Glomerular endothelial cell (primary cell): ENCODE measurements around the gene RNF152. TPM values are rescaled to one million over a fixed set of nuclear protein-coding genes. Genes with fewer than 3 reads are reported as not detected.
"Not testable (repeated sequence)": the region's sequence is repeated elsewhere in the genome, so short reads cannot be mapped to it uniquely, and the experiment has no call there.

Source experiments
- DNase-seq: peaks from one replicate; pipeline ENCODE4 v3.0.0-alpha.2; 2011; ENCODE audit warnings: low read depth, low spot score; ENCODE audit errors: extremely low read depth
- total RNA-seq: library from RNA; depleted of rRNA; stranded (reverse); fragments of >200 nt; gene quantifications from 2 replicates; pipeline ENCODE4 v1.2.3, GENCODE V29; 2015

The RNF152 gene
- total RNA-seq, 1 donor from 2014 or later: 59.6 TPM

DNA sequence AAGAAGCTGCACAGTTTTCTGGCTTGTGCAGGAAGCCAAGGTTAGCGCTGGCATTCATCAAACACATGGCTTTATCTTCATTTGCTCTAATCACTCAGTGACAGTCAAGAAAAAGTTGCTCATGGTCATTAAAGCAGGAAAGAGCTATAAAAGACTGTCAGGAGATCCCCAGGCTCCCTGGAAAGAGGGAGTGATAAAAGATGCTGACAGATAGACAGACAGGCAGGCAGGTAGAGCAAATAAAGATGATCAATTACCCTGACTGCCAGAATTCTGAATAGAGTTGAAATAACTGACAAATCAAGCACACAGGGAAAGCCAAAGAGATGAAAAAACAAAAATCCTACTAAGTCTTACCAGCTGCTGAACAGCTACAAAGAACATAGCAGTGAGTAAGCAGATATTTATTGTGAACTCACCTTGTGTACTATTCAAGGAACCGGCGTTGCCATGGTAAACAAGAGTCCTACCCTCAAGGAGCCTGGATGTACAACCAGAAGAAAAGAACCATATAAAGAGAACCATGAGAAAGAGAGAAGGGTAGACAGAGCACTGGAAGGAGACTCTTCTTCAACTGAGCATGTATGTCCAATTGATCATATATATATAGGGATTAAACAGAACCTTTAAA, 68.0 kb downstream of the RNF152 start:
- DNase-seq: no peak

DNA sequence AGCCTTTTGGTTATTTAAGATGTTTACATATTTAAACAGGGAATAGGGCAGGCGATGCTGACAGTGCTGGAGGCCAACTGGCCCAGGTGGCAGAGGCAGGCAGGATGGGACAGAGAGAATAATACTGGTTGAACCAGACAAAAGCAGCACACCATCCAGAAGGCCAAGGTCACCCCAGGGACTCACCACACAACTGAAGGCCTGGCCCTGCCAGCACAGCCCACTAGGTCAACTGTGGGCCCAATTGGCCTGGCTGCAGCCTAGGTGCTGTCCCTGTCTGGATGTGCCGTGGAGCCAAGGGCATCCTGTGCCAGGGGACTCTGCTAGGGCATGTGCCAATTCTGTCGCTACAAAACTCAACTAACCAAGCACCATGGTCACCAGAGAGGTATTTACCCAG, 69.2 kb downstream of the RNF152 start:
- DNase-seq: no peak

DNA sequence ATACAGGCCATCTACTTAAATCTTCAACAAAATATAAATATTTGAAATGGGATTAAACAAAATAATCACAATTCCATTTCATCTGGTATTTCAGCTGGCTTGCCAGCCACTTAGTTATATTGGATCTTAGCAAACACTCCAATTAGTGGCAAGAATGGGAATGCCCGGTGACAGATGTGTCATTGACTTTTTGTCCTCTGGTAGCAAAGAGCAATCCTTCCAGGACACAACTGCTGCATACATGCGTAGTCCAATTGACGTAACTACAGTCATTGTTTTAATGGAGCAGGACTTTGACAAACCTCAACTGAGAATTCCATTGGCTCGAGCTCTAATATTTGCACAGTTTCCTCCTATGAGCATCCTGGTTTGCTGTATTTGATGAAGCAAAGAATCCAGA, 69.9 kb downstream of the RNF152 start:
- DNase-seq: no peak

DNA sequence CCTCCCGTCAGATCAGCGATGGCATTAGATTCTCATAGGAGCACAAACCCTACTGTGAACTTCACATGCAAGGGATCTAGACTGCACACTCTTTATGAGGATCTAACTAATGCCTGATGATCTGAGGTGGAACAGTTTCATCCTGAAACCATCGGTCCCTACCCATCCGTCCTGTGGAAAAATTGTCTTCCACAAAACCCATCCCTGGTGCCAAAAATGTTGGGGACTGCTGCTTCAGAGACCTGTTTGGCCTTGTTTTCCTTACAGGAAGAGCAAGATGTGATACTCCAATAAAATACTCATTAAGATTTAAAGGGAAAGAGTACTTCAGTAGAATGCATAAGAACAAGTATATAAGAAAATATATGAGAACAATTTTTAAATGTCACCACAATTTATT, 71.1 kb downstream of the RNF152 start:
- no peak for DNase-seq

DNA sequence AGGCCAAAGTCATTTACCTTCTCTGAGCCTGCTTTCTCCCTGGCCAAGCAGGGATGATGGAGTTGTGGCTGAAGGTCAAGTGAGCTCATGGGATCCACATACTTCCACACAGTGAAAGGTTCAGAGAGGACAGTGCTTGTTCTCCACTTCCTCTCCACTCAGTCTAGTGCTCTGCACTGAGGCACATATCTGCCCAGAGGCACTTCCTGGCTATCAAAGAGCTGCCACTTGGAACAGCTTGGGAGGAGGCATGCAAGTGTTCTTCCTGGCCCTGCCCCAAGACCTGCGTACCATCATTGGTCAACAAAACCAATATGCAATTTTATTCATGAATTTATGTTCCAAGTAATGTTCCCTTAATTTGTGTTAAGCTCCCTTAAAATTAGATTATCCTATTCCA, 71.9 kb downstream of the RNF152 start:
- DNase-seq: no peak

DNA sequence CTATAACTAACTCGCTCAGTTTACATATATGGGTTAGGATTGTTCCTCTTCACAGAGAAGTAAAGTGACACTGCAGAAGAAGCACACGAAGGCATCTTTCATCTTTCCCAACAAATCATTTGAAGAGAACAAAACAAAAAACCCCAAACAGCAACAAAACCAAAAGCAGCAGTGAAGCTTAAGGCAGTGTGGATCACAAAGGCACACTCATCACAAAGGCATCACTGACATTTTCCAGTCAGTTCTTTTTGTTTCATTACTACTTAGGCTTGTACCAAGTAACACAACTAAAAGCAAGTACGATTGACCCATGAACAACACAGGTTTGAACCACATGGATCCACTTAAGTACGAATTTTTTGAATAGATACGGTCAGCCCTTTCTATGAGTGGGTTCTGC, 75.7 kb downstream of the RNF152 start:
- DNase-seq: no peak

DNA sequence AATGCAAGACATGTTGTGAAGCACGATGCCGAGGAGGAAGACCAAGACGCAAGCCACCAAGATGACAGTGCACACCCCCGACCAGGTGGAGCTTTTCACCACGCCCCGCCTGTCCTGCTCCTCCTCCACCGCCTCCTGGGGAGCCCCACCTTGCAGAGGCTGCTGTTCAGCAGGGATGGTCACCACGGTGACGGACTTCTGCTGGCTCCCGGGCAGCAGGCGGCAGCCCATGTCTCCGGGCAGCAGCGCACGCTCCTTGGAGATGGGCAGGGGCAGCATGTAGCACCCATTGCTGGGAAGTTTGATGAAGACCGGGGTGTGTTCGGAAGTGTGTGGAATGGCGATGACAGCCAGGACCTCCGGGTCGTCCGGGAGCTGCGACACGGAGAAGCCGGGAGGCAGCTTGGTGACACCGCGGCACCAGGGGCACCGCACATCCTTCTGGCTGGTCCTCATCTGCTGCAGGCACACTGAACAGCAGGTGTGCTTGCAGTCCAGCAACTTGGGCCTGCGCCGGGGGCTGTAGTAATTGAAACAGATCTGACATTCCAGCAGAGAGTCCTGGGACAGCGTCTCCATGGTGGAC, 76.8 kb downstream of the RNF152 start:
- no peak for DNase-seq

DNA sequence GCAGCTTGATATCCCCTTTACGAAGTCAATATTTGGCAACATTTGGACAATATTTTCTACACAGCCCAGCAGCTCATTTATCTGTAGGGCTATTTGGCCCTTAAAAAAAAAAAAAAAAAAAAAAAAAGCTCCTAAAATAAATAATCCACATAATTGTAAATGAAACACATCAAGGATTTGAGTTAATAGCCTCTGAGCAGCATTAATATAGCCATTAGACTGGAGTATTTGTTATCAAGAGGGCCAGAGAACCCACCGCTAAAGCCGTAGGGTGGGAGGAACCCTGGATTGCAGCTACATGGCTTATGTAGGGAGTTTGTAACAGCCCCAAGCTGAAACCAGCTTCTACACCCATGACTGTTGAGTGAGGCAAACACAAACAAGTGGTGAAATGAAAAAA, 84.5 kb downstream of the RNF152 start:
- DNase-seq: no peak

DNA sequence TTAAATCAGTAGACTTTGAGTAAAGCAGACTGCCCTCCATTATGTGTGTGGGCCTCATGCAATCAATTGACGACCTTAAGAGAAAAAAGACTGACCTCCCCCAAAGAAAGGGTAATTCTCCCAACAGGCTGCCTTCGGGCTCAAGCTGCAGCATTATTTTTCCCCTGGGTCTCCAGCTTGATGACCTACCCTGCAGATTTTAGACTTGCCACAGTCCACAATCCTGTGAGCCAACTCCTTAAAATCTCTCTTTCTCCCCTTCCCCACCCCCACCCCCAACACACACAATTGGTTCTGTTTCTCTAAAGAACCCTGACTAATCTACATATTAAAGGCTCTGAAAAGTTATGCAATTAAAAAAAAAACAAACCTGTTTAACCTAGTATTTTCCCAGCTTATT, 89.4 kb downstream of the RNF152 start:
- DNase-seq: no peak

DNA sequence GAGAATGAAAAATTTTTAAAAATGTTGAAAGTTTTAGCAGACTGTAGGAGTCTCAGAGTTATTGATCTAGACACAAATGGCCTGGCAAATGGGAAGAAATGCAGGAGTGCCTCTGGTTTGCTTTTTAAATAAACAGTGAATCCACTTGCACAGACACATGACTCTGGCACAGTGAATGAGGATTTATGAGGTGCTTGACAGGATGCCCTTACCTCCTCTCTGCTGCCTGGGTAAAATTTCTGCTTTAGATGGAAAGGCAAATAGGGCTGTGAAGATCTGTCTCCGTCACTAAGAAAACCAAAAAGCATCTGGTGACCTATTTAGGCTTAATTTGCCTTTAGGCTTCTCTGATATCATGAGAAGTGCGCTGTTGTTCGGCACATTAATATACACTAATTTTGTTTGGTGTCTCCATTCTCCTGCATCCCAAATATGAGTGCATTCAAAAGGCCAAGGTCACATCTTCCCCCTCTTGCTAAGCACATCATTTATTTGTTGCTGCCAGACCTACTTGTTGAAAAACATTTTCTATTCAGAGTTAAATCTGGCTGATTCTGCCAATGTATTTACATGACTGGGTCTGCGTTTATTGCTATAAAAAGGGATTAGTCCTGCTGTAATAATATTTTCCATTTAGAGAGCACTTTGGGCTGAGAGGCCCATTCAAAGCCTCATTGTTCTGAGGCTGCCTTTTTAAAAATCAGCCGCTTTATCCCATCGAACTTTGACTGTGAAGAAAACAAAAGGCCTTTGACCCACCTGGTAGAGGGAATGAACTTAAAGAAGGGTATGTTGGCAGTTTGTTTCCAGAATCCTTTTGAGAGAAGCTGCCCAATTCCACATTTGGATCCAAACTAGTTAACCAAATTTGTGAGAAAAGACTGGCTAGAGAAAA, 94.9 kb downstream of the RNF152 start:
- no peak for DNase-seq

DNA sequence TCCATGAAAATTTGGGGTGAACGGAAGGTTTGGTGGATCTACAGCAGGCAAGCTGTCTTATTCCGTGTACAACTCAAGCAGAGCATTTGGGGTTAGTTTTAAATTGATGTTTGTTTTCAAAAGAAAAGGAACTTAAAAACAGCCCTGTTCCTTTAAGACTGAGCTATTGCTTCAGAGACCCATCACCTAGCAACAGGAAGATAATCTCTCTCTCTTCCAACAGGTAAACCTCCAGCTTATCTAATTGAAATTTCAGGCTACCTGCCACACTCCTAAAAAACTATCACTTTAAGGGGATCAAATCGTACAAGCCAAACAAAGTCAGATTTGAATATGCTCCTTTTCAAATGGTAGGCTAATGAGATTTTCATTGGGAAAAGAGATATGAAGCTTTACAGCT, 101.8 kb downstream of the RNF152 start:
- no peak for DNase-seq

DNA sequence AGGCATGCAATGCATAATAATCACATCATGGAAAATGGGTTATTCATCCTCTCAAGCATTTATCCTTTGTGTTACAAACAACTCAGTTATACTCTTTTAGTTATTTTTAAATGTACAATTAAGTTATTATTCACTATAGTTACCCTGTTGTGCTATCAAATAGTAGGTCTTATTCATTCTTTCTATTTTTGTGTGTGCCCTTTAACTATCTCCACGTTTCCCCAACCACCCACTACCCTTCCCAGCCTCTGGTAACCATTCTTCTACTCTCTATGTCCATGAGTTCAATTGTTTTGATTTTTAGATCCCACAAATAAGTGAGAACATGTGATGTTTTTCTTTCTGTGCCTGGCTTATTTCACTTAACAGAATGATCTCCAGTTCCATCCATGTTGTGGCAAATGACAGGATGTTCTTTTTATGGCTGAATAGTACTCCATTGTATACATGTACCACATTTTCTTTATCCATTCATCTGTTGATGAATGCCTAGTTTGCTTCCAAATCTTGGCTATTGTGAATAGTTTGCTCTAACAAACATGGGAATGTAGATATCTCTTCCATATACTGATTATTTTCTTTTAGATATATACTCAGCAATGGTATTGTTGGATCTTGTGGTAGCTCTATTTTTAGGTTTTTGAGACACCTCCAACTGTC, 105.7 kb downstream of the RNF152 start:
- not testable (repeated sequence) for DNase-seq

DNA sequence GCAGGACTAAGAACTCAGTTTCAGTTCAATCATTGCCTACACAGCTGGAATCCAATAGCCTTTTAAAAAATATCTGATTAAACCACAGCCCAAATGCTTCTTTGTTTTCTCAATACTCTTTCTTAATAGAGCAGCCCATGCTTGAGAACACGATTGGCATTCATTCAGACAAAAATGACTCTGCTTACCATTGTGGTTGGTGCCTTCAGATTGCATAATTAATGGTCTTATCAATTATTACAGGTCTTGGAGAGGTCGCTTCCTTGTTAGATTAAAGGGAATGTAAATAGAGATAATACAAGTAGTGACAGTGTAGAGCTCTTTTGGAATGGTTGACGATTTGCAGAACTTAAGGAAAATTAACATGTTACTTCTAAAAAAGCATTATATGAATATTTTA, 107.2 kb downstream of the RNF152 start:
- DNase-seq: no peak

DNA sequence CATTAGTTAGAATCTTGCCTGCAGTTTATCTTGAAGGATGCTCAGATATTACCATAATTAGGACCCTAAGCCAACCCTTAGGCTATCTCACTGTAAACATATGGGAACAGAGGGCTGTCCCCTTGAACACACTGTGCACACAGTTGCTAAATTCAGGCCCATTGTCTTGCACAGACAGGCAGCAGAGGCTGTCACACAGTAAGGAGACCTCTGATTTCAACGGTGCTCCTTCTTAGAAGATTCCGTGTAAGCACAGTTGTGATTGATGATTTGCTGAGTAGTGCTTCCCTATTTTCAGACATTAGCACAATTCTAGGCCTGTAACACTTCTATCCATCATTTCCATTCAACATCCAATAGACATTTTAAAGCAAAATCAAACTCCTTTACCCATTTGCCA, 108.0 kb downstream of the RNF152 start:
- DNase-seq: no peak

DNA sequence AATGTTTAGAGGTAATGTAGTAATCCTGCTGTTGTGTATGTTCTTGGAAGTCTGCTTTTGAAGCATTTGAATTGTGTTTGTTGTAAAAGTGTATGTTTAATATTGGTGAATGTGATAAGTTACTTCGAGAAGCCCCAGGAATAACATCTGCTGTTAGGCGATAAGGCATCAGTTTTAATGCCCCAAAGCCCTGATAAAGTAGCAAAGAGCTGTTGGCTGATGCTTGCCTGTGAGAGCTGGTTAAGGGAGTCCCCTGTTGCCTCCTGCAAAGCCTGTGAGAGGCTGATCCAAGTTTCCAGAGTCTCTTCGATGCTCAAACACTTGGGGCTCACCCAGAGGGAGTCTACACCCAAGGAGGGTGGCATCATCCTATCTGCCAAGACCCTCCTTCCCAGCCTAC, 110.3 kb downstream of the RNF152 start:
- no peak for DNase-seq

DNA sequence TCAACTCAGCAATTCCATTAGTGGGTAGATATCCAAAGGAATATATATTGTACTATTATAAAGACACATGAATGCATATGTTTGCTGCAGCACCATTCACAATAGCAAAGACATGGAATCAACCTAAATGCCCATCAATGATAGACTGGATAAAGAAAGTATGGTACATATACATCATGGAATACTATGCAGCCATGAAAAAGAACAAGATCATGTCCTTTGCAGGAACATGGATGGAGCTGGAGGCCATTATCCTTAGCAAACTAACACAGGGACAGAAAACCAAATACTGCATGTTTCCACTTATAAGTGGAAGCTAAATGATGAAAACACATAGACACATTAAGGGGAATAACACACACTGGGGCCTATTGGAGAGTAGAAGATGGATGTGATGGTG, 116.6 kb downstream of the RNF152 start:
- DNase-seq: not testable (repeated sequence)

DNA sequence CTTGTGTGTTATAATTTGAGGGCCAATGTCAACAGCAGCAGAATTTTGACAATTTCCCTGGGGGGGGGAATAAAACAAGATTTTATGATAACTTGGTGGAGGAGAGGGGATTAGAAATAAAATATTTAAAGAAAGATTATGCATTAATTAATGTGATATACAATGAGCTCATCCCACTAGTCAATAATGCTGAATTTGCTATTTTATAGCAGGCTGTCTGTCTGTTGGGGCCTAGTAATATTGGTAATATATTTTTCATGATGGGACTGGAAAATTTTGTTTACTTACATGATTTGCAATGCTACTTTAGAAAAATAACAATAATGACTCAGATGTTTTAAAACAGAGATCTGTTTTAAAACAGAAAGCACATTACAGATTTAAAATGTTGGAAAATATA, 118.0 kb downstream of the RNF152 start:
- DNase-seq: no peak

DNA sequence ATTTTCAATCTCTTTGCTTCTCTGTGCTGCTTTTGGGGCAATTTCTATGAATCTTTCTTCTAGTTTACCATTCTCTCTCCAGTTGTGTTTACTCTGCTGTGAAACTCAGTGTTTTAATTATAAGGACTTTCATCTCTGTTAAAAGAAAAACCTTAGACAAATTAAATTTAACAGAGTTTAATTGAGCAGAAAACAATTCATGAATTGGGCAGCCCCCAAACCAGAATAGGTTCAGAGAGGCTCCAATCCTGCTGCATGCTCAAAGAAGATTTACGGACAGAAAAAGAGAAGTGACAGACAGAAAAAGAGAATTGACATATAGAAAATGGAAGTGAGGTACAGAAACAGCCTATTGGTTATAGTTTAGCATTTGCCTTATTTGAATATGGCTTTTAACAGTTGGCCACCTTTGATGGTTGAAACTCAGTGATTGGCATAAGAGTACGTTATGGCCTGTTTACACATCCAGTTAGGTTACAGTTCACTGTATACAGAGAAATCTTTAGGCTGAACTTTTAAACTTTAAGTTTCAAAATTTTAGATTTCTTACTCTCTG, 120.4 kb downstream of the RNF152 start:
- DNase-seq: no peak

DNA sequence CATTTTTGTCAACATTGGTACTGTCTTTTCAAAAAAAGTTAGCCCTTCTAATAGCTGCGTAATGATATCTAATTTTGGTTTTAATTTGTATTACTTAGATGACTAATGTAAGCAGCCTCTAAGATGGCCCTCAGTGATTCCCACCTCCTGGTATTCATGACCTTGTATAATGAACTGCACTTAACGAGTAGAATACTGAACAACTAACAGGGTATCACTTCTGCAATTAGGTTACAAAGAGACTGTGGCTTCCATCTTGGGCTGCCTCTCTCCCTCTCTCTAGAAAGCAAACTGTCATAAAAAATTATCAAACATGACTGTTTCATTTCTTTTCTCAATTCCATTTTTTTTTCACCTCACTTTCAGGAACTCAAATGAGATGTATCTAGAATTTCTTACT, 120.9 kb downstream of the RNF152 start:
- no peak for DNase-seq

DNA sequence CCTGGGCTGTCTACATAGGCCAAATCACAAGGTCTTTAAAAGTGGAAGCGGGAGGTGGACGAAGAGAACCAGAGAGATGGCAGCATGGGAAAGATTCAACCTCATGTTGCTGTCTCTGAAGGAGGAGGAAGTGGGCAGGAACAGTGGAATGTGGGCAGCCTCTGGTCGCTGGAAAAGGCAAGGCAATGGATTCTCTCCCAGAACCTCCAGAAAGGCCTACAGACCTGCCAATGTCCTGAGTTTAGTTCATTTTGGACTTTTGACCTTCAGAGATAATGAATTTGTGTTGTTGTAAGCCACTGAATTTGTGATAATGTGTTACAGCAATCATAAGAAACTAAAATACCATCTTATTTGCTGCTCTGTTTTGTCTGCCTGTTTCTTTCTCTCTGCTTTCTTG, 122.5 kb downstream of the RNF152 start:
- DNase-seq: no peak

DNA sequence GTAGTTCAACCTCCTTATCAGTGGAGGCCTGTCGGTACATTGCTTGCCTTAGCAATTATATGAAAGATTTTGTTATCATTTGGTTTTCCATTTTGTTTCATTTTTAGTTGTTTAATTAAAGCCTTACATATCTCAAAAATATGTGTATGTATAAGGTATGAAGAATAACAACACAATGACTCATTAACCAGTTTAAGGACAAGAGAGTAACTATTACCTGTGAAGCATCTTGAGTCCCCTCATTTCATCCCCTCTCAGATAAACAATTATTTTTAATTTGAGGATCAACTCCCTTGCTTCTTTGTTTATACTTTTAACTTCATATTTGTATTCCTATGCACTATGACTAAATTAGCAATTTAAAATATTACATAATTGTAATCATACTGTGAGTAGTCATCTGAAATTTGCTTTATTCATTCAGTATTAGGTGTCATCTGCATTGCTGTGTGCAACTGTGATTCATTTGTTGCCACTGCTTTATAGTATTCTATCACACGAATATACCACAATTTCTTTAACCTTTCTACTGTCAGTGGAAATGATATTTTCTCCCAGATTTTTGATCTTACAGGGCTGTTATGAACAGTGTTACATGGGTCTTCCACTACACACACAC, 126.4 kb downstream of the RNF152 start:
- DNase-seq: no peak
